NCI-H460 (cell line): ENCODE measurements around the gene PIEZO2. TPM values are rescaled to one million over a fixed set of nuclear protein-coding genes. Genes with fewer than 3 reads are reported as not detected.

Experiments used
- DNase-seq: peaks from one replicate; pipeline ENCODE4 v3.0.0-alpha.2; 2016; ENCODE audit warnings: low read depth; ENCODE audit errors: extremely low read depth
- total RNA-seq: library from RNA; depleted of rRNA; stranded (reverse); fragments of >200 nt; shearing (Covaris generic); gene quantifications from 2 replicates; pipeline ENCODE4 v1.2.3, GENCODE V29; 2014

Gene PIEZO2
- total RNA-seq, 1 experiment from 2014 or later: not detected

- no peak for DNase-seq
Measured at GRCh38 chr18:10997885-10998284, 151.5 kb downstream of the PIEZO2 start.

- no peak for DNase-seq
Measured at GRCh38 chr18:10995550-10995949, 153.8 kb downstream of the PIEZO2 start.

GRCh38 chr18:10989486-10989885, 159.9 kb downstream of the PIEZO2 start:
- DNase-seq: no peak

- DNase-seq: no peak
Measured at GRCh38 chr18:10985689-10986088, 163.7 kb downstream of the PIEZO2 start.

- no peak for DNase-seq
Measured at GRCh38 chr18:10979411-10979810, 170.0 kb downstream of the PIEZO2 start.

GRCh38 chr18:10977042-10977441, 172.3 kb downstream of the PIEZO2 start:
- DNase-seq: no peak

GRCh38 chr18:10973567-10974203, 175.7 kb downstream of the PIEZO2 start:
- DNase-seq: no peak

GRCh38 chr18:10971717-10972116, 177.7 kb downstream of the PIEZO2 start:
- DNase-seq: no peak

GRCh38 chr18:10965119-10965518, 184.2 kb downstream of the PIEZO2 start:
- DNase-seq: no peak

- DNase-seq: no peak
Measured at GRCh38 chr18:10953672-10954071, 195.7 kb downstream of the PIEZO2 start.

- no peak for DNase-seq
Measured at GRCh38 chr18:10951631-10952544, 197.5 kb downstream of the PIEZO2 start.

- DNase-seq: no peak
Measured at GRCh38 chr18:10950876-10951630, 198.3 kb downstream of the PIEZO2 start.

- no peak for DNase-seq
Measured at GRCh38 chr18:10950080-10950875, 199.1 kb downstream of the PIEZO2 start.

- no peak for DNase-seq
Measured at GRCh38 chr18:10949655-10950054, 199.7 kb downstream of the PIEZO2 start.

GRCh38 chr18:10948421-10948820, 200.9 kb downstream of the PIEZO2 start:
- no peak for DNase-seq

- DNase-seq: no peak
Measured at GRCh38 chr18:10946058-10946457, 203.3 kb downstream of the PIEZO2 start.

- no peak for DNase-seq
Measured at GRCh38 chr18:10942998-10943397, 206.4 kb downstream of the PIEZO2 start.

- DNase-seq: no peak
Measured at GRCh38 chr18:10939822-10940221, 209.5 kb downstream of the PIEZO2 start.

- DNase-seq: no peak
Measured at GRCh38 chr18:10937743-10938640, 211.4 kb downstream of the PIEZO2 start.
